HG03159 (cell line): Measurements from ENCODE around the gene ATXN7L3.
"Not testable (repeated sequence)": the region's sequence is repeated elsewhere in the genome, so short reads cannot be mapped to it uniquely, and the experiment has no call there.

Experiments used
- ATAC-seq: cut with Tn5 transposase; IDR thresholded peaks from one replicate; pipeline ENCODE4 v1.9.1; 2021; ENCODE audit warnings: mild to moderate bottlenecking, moderate library complexity; ENCODE audit not compliant: unreplicated experiment

Gene ATXN7L3

DNA sequence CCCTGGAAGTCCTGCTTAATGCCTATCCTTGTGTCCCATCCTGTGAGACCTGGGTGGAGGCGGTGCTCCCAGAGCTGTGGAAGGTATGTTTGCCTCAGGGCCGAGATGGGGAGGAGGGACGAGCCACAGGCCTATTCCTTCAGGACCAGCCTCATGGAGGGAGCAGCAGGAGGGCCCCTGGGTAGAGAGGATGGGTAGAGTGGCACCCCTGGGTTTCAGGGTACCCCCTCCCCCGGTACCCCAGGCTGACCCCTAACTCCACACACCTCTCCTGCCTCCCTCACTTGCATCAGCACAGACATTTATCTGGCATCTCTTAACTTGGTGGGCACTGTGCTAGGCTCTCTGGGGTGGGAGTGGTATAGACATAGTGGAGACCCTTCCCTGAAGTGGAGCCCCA lies 22.0 kb downstream of the ATXN7L3 start:
- ATAC-seq: no peak

DNA sequence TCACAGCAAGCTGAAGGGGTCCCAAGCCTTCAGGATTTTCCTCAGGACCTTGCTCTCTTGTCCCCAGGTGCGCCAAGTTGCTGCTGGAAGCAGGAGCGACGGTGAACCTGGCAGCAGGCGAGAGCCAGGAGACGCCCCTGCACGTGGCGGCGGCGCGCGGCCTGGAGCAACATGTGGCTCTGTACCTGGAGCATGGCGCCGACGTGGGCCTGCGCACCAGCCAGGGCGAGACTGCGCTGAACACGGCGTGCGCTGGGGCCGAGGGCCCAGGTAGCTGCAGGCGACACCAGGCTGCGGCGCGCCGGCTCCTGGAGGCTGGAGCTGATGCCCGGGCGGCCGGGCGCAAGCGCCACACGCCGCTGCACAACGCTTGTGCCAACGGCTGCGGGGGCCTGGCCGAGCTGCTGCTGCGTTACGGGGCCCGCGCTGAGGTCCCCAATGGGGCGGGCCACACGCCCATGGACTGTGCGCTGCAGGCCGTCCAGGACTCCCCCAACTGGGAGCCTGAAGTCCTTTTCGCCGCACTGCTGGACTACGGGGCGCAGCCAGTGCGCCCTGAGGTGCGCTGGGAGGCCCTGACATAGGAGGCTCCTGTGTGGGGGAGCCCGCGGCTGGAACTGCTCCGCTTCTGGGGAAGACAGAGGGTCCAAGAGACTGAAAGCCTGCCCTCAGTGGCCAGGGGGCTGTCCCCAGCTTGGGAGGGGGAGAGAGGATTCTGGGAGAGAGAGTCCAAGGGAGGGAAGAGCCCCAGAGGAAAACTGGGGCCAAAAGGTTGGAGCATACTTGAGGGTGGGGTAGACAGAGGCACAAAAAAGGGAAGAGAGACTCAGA lies 22.8 kb downstream of the ATXN7L3 start:
- no peak for ATAC-seq

DNA sequence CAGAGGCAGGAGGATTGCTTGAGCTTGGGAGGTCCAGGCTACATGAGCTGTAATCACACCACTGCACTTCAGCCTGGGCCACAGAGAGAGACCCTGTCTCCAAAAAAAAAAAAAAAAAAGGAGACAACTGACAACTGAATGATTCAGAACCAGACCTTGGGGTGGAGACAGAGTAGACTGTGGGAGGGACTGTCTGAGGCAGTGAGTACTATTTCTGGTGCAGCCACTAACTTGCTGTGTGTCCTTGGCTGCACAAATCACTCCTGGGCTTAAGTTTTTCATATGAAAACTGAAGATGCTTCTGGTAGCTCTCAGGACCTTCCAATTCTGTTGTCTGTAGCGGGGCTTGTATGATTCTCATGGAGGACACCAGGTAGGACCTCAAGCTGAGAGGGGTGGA lies 23.4 kb downstream of the ATXN7L3 start:
- no peak for ATAC-seq

DNA sequence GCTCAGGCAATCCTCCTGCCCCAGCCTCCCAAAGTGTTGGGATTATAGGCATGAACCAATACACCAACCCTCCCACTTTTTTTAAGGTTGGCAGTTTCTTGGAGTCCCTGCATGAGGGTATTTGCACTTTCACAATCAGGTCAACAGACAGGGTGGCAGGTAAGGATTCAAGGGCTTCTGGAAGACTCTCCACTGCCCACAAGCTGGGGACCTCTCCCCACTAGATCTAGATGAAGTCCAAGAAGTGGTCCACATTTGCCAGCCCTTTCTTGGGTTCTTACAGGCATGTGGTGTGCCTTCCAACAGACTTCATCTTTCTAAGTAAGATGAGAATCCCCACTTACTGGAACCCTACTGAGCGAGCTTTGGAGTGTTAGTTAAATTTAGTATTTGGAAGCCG lies 25.3 kb downstream of the ATXN7L3 start:
- ATAC-seq: no peak

DNA sequence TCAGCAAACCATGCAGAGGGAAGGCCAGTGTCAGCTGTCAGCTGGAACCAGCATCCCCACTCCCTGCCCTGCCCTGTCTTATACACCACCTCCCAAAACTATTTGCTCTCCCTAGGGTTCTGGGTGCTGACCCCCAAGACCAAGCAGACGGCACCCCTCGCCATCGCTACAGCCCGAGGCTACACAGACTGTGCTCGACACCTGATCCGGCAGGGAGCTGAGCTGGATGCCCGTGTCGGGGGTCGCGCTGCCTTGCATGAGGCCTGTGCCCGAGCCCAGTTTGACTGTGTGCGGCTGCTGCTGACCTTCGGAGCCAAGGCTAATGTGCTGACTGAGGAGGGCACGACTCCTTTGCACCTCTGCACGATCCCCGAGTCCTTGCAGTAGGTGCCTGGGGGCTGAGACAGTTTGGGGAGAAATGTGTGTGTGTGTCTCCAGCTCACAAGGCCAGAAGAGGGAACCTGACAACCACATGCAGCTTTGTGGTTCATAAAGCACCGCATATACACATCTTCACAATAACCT lies 27.7 kb downstream of the ATXN7L3 start:
- ATAC-seq: no peak

DNA sequence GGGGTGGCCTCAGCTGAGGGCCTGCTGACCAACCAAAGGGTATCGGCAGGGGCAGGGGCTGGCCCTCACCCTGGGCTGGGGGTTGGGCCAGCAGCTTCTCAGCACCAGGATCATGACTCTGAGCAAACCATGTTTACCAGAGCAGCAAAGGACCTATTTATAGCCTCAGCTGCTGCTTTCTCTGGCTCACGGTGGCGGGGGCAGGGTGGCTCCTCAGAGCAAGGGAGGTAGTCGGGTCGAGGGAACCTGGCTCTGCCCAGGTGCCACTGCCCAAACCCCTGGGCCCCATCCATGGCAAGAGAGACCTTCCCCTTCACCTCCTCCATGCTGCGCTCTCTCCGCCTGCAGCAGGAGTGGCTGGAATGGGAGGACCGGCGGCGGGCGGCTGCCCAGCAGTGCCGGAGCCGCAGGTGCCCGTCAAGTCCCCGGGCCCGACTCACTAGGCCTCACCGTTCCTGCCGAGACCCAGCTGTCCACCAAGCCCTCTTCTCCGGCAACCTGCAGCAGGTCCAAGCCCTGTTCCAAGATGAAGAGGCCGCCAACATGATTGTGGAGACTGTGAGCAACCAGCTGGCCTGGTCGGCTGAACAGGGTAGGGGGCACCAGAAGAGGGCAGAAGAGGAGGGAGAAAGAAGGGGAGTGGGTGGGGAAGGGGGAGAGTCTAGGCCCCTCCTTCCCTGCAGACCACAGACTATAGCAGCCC lies 29.0 kb downstream of the ATXN7L3 start, which contains the start of gene ASB16:
ASB16 (plus strand) TSS at position 206 of the 703 bp plus-strand sequence; CDS start at position 292, 86 bp downstream.
- ATAC-seq: no peak

DNA sequence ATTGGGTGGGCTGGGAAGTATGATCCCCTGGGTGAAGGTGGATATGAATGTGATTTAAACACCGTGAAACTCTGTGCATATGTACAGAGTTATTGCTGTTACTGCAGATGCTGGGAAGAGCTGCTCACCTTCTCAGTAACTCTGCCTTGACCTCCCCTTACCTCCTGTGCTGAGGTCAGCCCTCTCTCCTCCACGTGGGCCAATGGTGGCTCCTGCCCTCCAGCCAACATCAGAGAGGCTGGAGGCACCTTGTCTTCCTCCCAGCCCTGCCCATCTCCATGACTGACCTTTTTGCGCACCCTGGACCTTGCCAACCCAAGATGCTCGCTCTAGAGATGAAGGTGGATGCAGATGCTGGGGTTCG lies 29.6 kb downstream of the ATXN7L3 start:
- ATAC-seq: no peak

DNA sequence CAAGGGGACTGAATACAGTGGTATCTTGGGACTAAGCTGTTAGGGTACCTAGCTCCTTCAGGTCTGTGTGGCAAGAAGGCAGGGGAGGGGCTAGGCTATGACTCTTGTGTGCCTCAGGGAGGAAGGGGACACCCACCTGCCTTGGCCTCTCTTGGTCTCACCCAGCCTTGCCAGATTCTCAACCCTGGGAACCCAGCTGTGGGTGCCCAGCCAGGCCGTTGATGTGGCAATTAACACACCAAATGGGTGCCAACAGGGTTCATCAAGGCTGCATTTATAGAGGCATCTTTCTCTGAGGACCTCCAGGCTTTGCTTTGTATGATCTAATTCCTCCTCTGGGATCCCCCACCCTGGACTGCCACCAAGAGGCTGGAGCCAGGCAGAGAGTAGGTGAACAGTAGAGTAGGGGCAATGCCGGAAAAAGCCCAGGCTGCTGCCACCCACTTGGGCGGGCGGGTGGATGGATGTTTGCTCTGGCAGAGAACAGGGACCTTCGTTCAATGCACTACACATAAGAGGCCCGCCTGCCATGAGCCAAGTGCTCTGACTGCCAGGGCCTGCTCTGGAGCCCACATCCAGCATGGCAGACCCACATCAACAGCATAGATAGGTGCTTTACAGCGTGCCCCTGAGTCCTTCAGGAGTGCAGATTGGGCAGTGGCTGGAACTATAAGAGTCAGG lies 32.4 kb downstream of the ATXN7L3 start:
- no peak for ATAC-seq

DNA sequence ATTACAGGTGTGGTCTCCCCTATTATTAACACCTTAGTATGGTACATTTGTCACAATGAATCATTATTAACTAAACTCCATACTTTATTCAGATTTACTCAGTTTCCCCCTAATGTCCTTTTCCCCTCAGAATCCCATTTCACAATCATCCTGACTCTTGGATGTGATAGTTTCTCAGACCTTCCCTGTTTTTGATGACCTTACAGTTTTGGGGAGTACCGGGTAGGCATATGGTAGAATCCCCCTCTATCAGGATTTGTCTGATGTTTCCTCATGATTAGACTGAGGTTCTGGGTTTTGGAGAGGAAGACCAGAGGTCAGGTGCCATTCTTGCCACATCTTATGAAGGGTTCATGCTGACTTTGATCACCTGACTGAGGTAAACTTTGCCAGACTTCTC lies 35.2 kb downstream of the ATXN7L3 start:
- no peak for ATAC-seq

DNA sequence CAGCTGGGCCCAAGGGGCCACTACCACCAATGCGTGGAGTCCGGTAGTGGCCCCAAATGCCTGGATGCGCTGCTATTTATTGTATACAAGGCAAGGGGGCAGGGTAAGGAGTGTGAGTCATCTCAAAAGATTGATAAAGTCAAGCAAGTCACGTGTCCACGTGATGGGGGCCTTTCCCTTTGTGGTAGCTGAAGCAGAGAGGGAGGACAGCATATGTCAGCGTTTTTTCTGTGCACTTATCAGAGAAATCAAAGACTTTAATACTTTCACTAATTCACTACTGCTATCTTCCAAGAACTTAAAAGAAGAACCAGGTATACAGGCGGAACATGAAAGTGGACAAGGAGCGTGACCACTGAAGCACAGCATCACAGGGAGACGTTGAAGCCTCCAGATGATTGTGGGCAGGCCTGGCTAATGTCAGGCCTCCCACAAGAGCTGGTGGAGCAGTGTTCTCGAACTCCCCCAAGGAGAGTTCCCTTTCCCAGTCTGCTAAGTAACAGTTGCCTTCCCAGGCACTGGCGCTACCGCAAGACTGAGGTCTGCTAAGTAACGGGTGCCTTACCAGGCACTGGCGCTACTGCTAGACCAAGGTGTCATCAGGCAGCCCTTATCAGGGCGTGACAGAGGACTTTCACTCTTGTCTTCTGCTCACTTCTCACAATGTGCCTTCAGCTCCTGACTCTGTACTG lies 40.0 kb downstream of the ATXN7L3 start:
- no peak for ATAC-seq

DNA sequence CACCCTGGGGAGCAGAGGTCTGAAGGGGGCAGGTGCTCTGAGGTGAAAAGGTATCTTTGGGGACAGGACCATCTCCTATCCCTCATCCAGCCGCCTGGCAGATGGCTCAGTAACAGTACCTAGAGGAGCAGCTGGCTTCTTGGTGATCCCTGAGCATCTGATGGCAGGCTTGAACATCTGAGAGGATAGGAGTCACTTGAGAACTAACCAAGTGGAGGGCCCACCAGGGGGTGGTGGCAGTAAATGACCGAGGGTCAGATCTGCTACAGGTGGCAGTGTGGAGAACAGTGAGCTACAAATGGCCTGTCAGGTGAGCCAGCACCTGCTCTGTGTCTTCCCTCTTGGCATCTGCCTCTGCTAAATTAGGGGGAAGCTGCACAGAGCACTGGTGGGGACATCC lies 44.2 kb downstream of the ATXN7L3 start:
- no peak for ATAC-seq

DNA sequence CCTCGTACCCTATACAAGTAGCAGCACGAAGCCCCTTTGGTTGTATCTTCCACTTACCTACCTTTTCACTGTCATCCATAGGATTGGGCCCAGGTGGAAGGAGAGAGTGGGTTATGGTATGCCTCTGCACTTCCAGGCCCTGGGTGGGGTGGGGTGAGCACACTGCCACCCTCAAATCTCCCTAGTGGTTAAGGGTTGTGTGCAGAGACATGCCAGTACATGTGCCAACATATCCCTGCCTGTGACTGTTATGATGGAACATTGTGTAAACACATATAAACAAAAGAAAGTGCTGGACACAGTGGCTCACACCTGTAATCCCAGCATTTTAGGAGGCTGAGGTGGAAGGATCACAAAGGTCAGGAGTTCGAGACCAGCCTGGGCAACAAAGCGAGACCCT lies 46.8 kb downstream of the ATXN7L3 start:
- no peak for ATAC-seq

DNA sequence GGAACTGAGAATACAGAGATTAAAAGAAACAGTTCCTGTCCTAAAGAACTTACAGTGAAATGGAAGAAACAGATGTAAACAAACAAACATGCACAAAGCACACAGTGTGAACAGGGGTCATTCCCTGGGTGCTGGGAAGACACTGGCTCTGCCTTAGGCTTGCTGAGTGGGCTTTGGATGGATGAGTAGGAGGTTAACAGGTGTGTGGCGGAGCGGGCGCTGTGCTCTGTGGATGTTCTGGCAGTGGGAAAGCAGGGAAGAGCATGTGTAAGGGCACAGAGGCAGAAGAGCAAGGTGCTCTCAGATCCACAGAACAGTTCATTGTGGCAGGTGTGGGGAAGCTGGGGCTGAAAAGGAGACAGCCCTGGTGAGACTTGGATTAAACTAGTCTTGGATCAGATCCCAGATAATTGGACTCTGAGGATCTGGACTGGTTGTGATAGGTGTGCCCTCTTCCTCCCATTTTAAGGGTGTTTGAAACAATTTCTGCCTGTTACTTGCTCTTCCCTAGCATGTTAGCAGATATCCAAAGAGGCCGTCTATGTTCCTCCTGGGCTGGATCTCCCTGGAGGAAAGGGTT lies 49.8 kb downstream of the ATXN7L3 start:
- ATAC-seq: no peak

DNA sequence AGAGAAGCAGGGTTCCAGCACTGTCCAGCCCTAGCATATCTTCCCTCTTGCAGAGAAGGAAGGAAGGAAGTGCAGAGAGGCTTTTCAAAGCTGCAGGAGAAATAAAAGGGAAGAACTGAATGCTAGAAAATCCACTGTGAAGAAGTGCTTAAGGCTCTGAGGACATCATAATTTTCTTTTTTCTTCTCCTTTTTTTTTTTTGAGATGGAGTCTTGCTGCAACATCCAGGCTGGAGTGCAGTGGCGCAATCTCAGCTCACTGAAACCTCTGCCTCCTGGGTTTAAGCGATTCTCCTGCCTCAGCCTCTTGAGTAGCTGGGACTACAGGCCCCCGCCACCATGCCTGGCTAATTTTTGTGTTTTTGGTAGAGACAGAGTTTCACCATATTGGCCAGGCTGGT lies 50.6 kb downstream of the ATXN7L3 start:
- not testable (repeated sequence) for ATAC-seq

DNA sequence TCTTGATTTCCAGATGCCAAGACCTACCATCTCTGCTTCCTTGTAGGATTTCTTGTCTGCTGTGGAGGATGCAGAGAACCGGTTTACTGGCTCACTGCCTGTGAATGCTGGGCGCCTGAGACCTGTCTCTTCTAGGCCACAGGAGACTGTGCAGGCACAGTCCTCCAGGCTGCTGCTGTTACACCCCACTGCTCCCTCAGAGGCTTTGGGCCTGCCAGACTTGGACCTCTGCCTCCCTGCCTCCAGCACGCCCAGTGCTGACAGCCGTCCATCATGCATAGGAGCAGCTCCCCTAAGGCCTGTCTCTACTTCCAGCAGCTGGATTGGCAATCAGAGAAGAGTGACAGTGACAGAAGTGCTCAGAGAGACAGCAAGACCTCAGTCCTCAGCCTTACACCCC lies 51.9 kb downstream of the ATXN7L3 start:
- no peak for ATAC-seq

DNA sequence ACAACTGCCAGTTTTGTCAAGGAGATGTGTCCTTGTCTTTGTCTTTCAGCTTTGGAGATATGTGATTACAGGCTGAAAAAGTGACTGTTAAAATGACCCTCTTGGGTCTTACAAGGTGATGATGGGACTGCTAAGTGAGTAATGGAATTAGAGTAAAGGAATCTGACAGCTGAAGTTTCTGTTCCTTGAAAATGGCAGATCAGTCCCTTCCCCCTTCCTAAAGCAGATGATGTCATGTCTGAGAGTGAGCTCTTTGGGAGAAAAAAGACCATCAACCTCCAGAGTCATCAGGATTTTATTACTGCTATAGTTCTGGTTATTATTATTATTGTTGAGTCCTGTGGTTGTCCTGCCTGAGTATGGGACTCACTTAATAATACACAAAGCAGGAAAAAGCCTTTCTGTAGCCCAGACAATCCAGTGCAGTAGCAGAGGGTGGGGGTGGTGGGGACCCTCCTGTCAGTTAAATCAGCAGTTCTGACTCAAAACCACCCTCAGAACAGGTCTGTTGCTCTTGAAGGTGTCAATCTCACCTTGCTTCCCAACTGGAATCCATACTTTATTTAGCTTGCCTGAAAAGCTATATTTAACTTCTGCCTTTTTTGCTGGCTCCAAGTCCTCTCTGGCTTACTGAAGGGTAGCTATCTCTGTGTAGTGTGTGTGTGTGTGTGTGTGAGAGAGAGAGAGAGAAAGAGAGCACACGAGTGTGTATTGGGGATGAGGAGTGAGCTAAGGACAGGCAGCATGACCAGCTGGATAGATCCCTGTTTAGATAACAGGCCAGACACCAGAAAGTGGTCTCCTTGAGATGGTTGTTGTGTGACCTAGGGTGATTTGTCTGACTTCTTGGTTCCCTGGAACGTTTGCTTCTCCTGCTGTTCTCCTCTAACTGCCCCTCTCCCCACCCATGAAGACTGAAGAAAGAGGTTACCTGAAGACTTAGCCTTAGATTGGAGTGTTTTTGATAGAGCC lies 53.0 kb downstream of the ATXN7L3 start:
- ATAC-seq: no peak

DNA sequence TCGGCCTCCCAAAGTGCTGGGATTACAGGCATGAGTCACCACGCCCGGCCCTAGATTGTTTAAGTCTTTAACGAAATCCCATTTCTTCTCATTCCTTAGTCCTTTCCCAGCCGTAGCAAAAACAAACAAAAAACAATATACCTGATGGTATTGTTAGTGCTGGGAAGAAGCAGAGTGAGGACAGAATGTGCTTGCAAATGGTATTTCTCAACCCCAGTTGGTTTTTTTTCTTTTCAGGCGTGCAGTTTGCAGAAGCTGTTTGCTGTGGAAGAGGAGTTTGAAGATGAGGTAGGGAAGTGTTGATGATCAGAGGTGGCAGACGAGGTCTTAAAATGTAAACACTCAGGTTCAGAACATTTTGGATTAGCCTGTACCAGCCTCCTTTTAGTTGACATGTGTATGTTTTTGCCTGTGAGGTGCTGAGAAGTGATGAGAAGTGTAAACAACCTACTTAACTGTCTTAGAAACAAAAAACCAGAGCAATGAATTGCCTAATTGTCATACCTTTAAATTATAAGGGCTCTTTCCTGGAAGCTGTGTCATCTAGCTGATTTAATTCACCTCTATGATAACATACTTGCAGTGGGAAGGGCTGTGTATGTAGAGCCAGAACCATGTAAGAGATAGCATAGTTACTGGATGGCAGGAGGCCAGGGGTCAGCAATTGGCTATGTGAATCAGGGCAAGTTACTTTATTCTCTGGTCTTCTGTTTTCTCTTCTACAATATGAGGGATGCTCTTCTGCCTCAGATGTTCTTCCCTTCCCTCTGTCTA lies 54.5 kb downstream of the ATXN7L3 start:
- ATAC-seq: no peak

DNA sequence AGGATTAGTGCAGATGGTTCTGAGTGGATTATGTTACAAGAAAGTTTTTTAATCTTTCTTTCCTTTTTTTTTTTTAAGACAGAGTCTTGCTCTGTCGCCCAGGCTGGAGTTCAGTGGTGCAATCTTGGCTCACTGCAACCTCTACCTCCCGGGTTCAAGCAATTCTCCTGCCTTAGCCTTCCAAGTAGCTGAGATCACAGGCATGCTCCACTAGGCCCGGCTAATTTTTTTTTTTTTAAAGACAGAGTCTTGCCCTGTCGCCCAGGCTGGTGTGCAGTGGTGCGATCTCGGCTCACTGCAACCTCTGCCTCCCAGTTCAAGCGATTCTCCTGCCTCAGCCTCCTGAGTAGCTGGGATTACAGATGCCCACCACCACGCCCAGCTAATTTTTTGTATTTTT lies 55.8 kb downstream of the ATXN7L3 start:
- ATAC-seq: not testable (repeated sequence)
